Heart left ventricle (tissue), 13 donors: ENCODE measurements around the gene KCNN2.

Experiments
- POLR2A ChIP-seq, 2 donors: fragments of 450-650 bp; IDR thresholded peaks; one replicate each; pipeline ENCODE4 v1.6.1; 2017; ENCODE audit warnings: antibody characterized with exemption in 2 of 2, mild to moderate bottlenecking in 2 of 2, moderate library complexity in 2 of 2
- TF ChIP-seq, protein P1 (sequence below), 12 donors: fragments of 200-600 bp; sonication (generic) in 4 of 12; IDR thresholded peaks; one replicate each; pipeline versions ENCODE4 v1.5.0 to v1.8.0; 2018 to 2022; ENCODE audit warnings: antibody characterized with exemption in 12 of 12, mild to moderate bottlenecking in 5 of 12
- donor health status: ischemic (EF 13 %, LVEDD 7.1; RV severe dilation, severe dysfunction).
- donor health status: DM: no; HTN: yes; CAD: no.
- donor health status: DM: no; HTN: no; CAD: no.
- donor health status: ischemic (EF 25% LVEDD 6.9; RV normal size, moderate dysfunction).
- donor health status: ischemic (EF 25% LVEDD 5.7; RV mildly dilated, moderate dysfunction).
- donor health status: ischemic (EF 35%, LVEDD 5.7; RV mildly dilated, moderate dysfunction).
- donor health status: nonischemic (EF 11% LVEDD 7.7; RV severe dilation, severe dysfunction).
- donor health status: DM: yes; HTN: yes; CAD: no.
- donor health status: PGD.
- donor health status: ischemic (EF 29% LVEDD 5.4; RV normal size, mild dysfunction).
- donor health status: nonischemic (EF 23%, LVEDD 6.1; RV moderate dilation, normal function).

DNA sequence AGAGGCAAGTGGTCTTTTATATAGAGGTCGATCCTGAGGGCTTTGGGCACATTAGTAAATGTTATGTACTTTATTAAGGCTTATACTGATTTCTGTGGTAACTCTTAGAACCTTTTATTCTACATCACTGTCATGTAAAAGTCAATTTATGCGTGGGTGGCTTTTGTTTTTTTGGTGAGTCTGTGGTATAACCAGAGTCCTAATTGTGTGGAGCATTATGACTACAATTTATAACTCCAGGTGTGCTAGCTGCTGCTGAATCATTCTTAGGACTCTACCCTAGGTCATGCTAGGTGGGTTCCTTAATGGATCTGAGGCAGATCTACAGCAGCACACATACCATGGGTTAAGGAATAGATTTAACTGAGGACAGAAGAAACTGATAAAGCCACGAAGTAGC, 33.9 kb upstream of the KCNN2 start:
- TF ChIP-seq, protein P1, sequence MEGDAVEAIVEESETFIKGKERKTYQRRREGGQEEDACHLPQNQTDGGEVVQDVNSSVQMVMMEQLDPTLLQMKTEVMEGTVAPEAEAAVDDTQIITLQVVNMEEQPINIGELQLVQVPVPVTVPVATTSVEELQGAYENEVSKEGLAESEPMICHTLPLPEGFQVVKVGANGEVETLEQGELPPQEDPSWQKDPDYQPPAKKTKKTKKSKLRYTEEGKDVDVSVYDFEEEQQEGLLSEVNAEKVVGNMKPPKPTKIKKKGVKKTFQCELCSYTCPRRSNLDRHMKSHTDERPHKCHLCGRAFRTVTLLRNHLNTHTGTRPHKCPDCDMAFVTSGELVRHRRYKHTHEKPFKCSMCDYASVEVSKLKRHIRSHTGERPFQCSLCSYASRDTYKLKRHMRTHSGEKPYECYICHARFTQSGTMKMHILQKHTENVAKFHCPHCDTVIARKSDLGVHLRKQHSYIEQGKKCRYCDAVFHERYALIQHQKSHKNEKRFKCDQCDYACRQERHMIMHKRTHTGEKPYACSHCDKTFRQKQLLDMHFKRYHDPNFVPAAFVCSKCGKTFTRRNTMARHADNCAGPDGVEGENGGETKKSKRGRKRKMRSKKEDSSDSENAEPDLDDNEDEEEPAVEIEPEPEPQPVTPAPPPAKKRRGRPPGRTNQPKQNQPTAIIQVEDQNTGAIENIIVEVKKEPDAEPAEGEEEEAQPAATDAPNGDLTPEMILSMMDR (IDR thresholded peaks at IDR 0.05): no peak
- no peak for TF ChIP-seq POLR2A (IDR thresholded peaks at IDR 0.05)
